Subcutaneous abdominal adipose tissue (tissue), 5 donors: ENCODE measurements around the gene KCNK7.

ENCODE experiments used
- H3K27ac ChIP-seq: one replicate; pipeline ENCODE4 v1.7.0; 2013; ENCODE audit warnings: low read depth, mild to moderate bottlenecking, inconsistent platforms, low read length, moderate library complexity
- H3K27me3 ChIP-seq, 5 donors: one replicate each; pipeline ENCODE4 v1.7.0; 2013; ENCODE audit warnings: low read length in 5 of 5, inconsistent platforms in 1 of 5; ENCODE audit not compliant: control insufficient read depth in 5 of 5, insufficient read depth in 4 of 5
- H3K36me3 ChIP-seq, 5 donors: one replicate each; pipeline ENCODE4 v1.7.0; 2013; ENCODE audit warnings: low read length in 5 of 5; ENCODE audit not compliant: control insufficient read depth in 5 of 5, insufficient read depth in 5 of 5
- H3K4me1 ChIP-seq, 5 donors: one replicate each; pipeline ENCODE4 v1.7.0; 2013; ENCODE audit warnings: low read length in 5 of 5, mild to moderate bottlenecking in 3 of 5, moderate library complexity in 1 of 5; ENCODE audit not compliant: control insufficient read depth in 5 of 5, insufficient read depth in 5 of 5
- H3K4me3 ChIP-seq, 5 donors: one replicate each; pipeline ENCODE4 v1.7.0; 2013; ENCODE audit warnings: low read length in 5 of 5, low read depth in 1 of 5
- H3K9ac ChIP-seq, 5 donors: one replicate each; pipeline ENCODE4 v1.7.0; 2013; ENCODE audit warnings: low read length in 5 of 5, mild to moderate bottlenecking in 4 of 5, moderate library complexity in 3 of 5
- H3K9me3 ChIP-seq, 5 donors: one replicate each; pipeline ENCODE4 v1.7.0; 2013; ENCODE audit warnings: low read length in 5 of 5; ENCODE audit not compliant: control insufficient read depth in 5 of 5
- donor health status: healthy.
- donor health status: healthy.
- donor health status: healthy.
- donor health status: healthy.
- donor health status: healthy.

Gene KCNK7

GRCh38 chr11:65637794-65638419 is 42.3 kb upstream of the KCNK7 start, which contains the start of gene SIPA1:
Gene SIPA1, plus strand, starts transcription at chr11:65638101. Its CDS starts 2,821 bp downstream, at chr11:65640922.
- Histone ChIP-seq H3K4me1 (peaks cover 10 to 53% (median 50%) of the 10 kb centered on the region in 5 donors), H3K27ac (peak within 1 kb of the TSS; percentile 86), H3K9ac (peak within 1 kb of the TSS; percentile 38 to 86 (median 82)), H3K9me3 (no peaks in the 10 kb centered on the region), H3K27me3 (no peaks in the 10 kb centered on the region), H3K36me3 (peaks cover 0 to 61% (median 53%) of the 10 kb centered on the region in 5 donors), H3K4me3 (peak within 1 kb of the TSS; percentile 48 to 86 (median 84))

- peaks cover 10 to 51% (median 49%) of the 10 kb centered on the region in 5 donors for H3K4me1 ChIP-seq
- H3K27me3 ChIP-seq = no peaks in the 10 kb centered on the region
- peak overlapping the region in 3 of 5 donors; percentile 52 to 82 (median 53) for H3K9ac ChIP-seq
- peak overlapping the region in 2 of 5 donors; percentile 58 to 85 for H3K4me3 ChIP-seq
- H3K27ac ChIP-seq = peak overlapping the region; percentile 69
- peaks cover 0 to 60% (median 48%) of the 10 kb centered on the region in 5 donors for H3K36me3 ChIP-seq
- H3K9me3 ChIP-seq = no peaks in the 10 kb centered on the region
Measured at GRCh38 chr11:65637032-65637557, 41.5 kb upstream of the KCNK7 start.

GRCh38 chr11:65636108-65637031 is 40.8 kb upstream of the KCNK7 start:
- H3K27ac ChIP-seq = no peak overlapping the region
- no peaks in the 10 kb centered on the region for H3K9me3 ChIP-seq
- H3K36me3 ChIP-seq = peaks cover 0 to 61% (median 51%) of the 10 kb centered on the region in 5 donors
- H3K4me1 ChIP-seq = peaks cover 10 to 44% (median 41%) of the 10 kb centered on the region in 5 donors
- no peaks in the 10 kb centered on the region for H3K27me3 ChIP-seq
- no peak overlapping the region for H3K4me3 ChIP-seq
- H3K9ac ChIP-seq = no peak overlapping the region

- peaks cover 0 to 67% (median 56%) of the 10 kb centered on the region in 5 donors for H3K36me3 ChIP-seq
- no peak overlapping the region for H3K27ac ChIP-seq
- H3K9me3 ChIP-seq = no peaks in the 10 kb centered on the region
- H3K4me1 ChIP-seq = peaks cover 7 to 32% (median 29%) of the 10 kb centered on the region in 5 donors
- H3K9ac ChIP-seq = no peak overlapping the region
- H3K4me3 ChIP-seq = no peak overlapping the region
- H3K27me3 ChIP-seq = no peaks in the 10 kb centered on the region
Measured at GRCh38 chr11:65634905-65635731, 39.5 kb upstream of the KCNK7 start.

- Histone ChIP-seq H3K27ac (no peak overlapping the region), H3K4me3 (no peak overlapping the region), H3K36me3 (peaks cover 0 to 74% (median 63%) of the 10 kb centered on the region in 5 donors), H3K9me3 (no peaks in the 10 kb centered on the region), H3K4me1 (peaks cover 4 to 25% (median 22%) of the 10 kb centered on the region in 5 donors), H3K9ac (no peak overlapping the region), H3K27me3 (no peaks in the 10 kb centered on the region)
Measured at GRCh38 chr11:65634440-65634839, 38.8 kb upstream of the KCNK7 start.

- H3K4me1 ChIP-seq = peaks cover 4 to 21% (median 18%) of the 10 kb centered on the region in 5 donors
- H3K9me3 ChIP-seq = no peaks in the 10 kb centered on the region
- no peak overlapping the region for H3K4me3 ChIP-seq
- H3K27ac ChIP-seq = no peak overlapping the region
- H3K27me3 ChIP-seq = no peaks in the 10 kb centered on the region
- H3K36me3 ChIP-seq = peaks cover 0 to 78% (median 67%) of the 10 kb centered on the region in 5 donors
- H3K9ac ChIP-seq = no peak overlapping the region
Measured at GRCh38 chr11:65634109-65634436, 38.5 kb upstream of the KCNK7 start.

GRCh38 chr11:65633390-65634108 is 37.9 kb upstream of the KCNK7 start:
- Histone ChIP-seq H3K9ac (no peak overlapping the region), H3K4me3 (no peak overlapping the region), H3K36me3 (peaks cover 0 to 83% (median 71%) of the 10 kb centered on the region in 5 donors), H3K4me1 (peaks cover 4 to 16% (median 13%) of the 10 kb centered on the region in 5 donors), H3K27me3 (no peaks in the 10 kb centered on the region), H3K27ac (no peak overlapping the region), H3K9me3 (no peaks in the 10 kb centered on the region)

- Histone ChIP-seq H3K27ac (no peak overlapping the region), H3K36me3 (peaks cover 0 to 96% (median 84%) of the 10 kb centered on the region in 5 donors), H3K27me3 (no peaks in the 10 kb centered on the region), H3K9me3 (no peaks in the 10 kb centered on the region), H3K9ac (no peak overlapping the region), H3K4me3 (no peak overlapping the region), H3K4me1 (peaks cover 0 to 5% (median 0%) of the 10 kb centered on the region in 5 donors)
Measured at GRCh38 chr11:65630215-65630614, 34.6 kb upstream of the KCNK7 start.

GRCh38 chr11:65629579-65629978 is 34.0 kb upstream of the KCNK7 start:
- Histone ChIP-seq H3K9me3 (no peaks in the 10 kb centered on the region), H3K4me3 (no peak overlapping the region), H3K9ac (no peak overlapping the region), H3K36me3 (peaks cover 0 to 96% (median 84%) of the 10 kb centered on the region in 5 donors), H3K27ac (no peak overlapping the region), H3K27me3 (no peaks in the 10 kb centered on the region), H3K4me1 (peaks cover 0 to 5% (median 0%) of the 10 kb centered on the region in 5 donors)
